HL-60 (cell line): ENCODE results near the gene TANGO2.

ENCODE experiments used
- CTCF ChIP-seq: IDR thresholded peaks from one replicate; pipeline ENCODE4 v1.5.1; 2011; ENCODE audit warnings: low read length, control low read depth, inconsistent platforms; ENCODE audit not compliant: insufficient read depth
- POLR2AphosphoS5 ChIP-seq: IDR thresholded peaks from 2 replicates; pipeline ENCODE4 v1.6.1; 2012; ENCODE audit warnings: low read depth

GRCh38 chr22:20054485-20054884 is 33.6 kb downstream of the TANGO2 start:
- TF ChIP-seq CTCF = no peak
- no peak for TF ChIP-seq POLR2AphosphoS5
